HepG2 (cell line): ENCODE measurements around the gene TOMM22. TPM values are rescaled to one million over a fixed set of nuclear protein-coding genes. Genes with fewer than 3 reads are reported as not detected.

ENCODE experiments used
- ATAC-seq: fragments of 200-7000 bp; cut with Tn5 transposase; 3 replicates; pipeline ENCODE4 v1.9.1; 2020; ENCODE audit warnings: mild to moderate bottlenecking, moderate library complexity
- BruUV-seq: library from RNA; stranded (reverse); fragments of 400-500 nt; replicated peaks from 2 replicates; lab custom pipeline; 2021; lab: Mats Ljungman, UMichigan
- CTCF ChIA-PET: fragments of 300-600 bp; formaldehyde crosslinking; extraction: SDS; loops from one replicate; lab custom pipeline; 2021; ENCODE audit warnings: low total read pairs, inconsistent platforms, low intra/inter-chr PET ratio; lab: Yijun Ruan, JAX
- POLR2A ChIA-PET: fragments of 350-600 bp; sonication (Branson Sonifier 250); formaldehyde crosslinking; loops from one replicate; lab custom pipeline; 2020; ENCODE audit warnings: antibody characterized with exemption, inconsistent platforms; lab: Yijun Ruan, JAX
- DNase-seq: peaks from one replicate; pipeline ENCODE4 v3.0.0-alpha.2; 2015; ENCODE audit warnings: low spot score
- FAIRE-seq: peaks from 3 replicates; lab custom pipeline; 2011; peaks lifted over from hg19 to GRCh38; lab: Jason Lieb, UNC
- H2AFZ ChIP-seq: one replicate; pipeline ENCODE4 v1.6.1; 2011; ENCODE audit warnings: low read length, inconsistent platforms
- H3K27ac ChIP-seq: fragments of 300-600 bp; 3 replicates; pipeline ENCODE4 v1.8.0; 2011; ENCODE audit warnings: mixed run types, mild to moderate bottlenecking, mixed read lengths, low read length, inconsistent platforms; ENCODE audit not compliant: insufficient read depth; ENCODE audit errors: extremely low read length
- H3K27me3 ChIP-seq, 2 experiments: fragments of 200-600 bp in 1 of 2; 2 replicates in 1 of 2; 3 replicates in 1 of 2; pipeline versions ENCODE4 v1.6.0 to v1.8.0; 2011; ENCODE audit warnings: low read length in 2 of 2, mild to moderate bottlenecking in 2 of 2, moderate library complexity in 2 of 2, inconsistent platforms in 1 of 2; ENCODE audit not compliant: insufficient read depth in 2 of 2, control insufficient read depth in 1 of 2
- H3K36me3 ChIP-seq, 2 experiments: fragments of 200-600 bp in 1 of 2; replicated peaks in 1 of 2; 2 replicates in 1 of 2; 3 replicates in 1 of 2; pipeline versions ENCODE4 v1.5.1 to v1.8.0; 2011; ENCODE audit warnings: low read length in 2 of 2, inconsistent platforms in 1 of 2; ENCODE audit not compliant: insufficient read depth in 2 of 2, control insufficient read depth in 1 of 2
- H3K4me1 ChIP-seq: 2 replicates; pipeline ENCODE4 v1.5.1; 2012; ENCODE audit warnings: low read length, inconsistent platforms; ENCODE audit not compliant: insufficient read depth
- H3K4me2 ChIP-seq: 2 replicates; pipeline ENCODE4 v1.6.0; 2011; ENCODE audit warnings: low read depth, low read length, inconsistent platforms
- H3K4me3 ChIP-seq, 3 experiments: fragments of 200-600 bp in 1 of 3; sonication (generic), shearing (Covaris generic) in 1 of 3; replicated peaks in 1 of 3; 2 replicates each; pipeline ENCODE4 v1.5.1; 2011 to 2016; ENCODE audit warnings: low read length in 3 of 3, inconsistent platforms in 2 of 3, low read depth in 2 of 3, mild to moderate bottlenecking in 2 of 3, control low read depth in 1 of 3, mixed read lengths in 1 of 3; ENCODE audit not compliant: insufficient read depth in 1 of 3
- H3K79me2 ChIP-seq: one replicate; pipeline ENCODE4 v1.6.1; 2011; ENCODE audit warnings: low read length, inconsistent platforms; ENCODE audit not compliant: insufficient read depth
- H3K9ac ChIP-seq: 2 replicates; pipeline ENCODE4 v1.6.0; 2011; ENCODE audit warnings: mild to moderate bottlenecking, low read depth, low read length, inconsistent platforms; ENCODE audit not compliant: insufficient read depth
- H3K9me3 ChIP-seq: 2 replicates; pipeline ENCODE4 v1.5.1; 2012; ENCODE audit warnings: mild to moderate bottlenecking, low read length
- H4K20me1 ChIP-seq: 2 replicates; pipeline ENCODE4 v1.6.0; 2011; ENCODE audit warnings: inconsistent platforms, mild to moderate bottlenecking, low read length, moderate library complexity; ENCODE audit not compliant: insufficient read depth
- CCDC6 ChIP-seq: sonication (generic); formaldehyde crosslinking; IDR thresholded peaks from 2 replicates; pipeline ENCODE4 v1.8.1; 2022; ENCODE audit warnings: mild to moderate bottlenecking, missing genetic modification reagents, moderate library complexity
- FOXC1 ChIP-seq: sonication (generic); formaldehyde crosslinking; IDR thresholded peaks from 2 replicates; pipeline ENCODE4 v1.8.0; 2022; ENCODE audit warnings: mild to moderate bottlenecking, missing genetic modification reagents, borderline replicate concordance
- FOXO4 ChIP-seq: sonication (generic); formaldehyde crosslinking; conservative IDR thresholded peaks from 2 replicates; pipeline ENCODE4 v1.8.1; 2023; ENCODE audit warnings: missing genetic modification reagents
- KAT8 ChIP-seq: IDR thresholded peaks from 2 replicates; pipeline ENCODE4 v1.6.1; 2016; ENCODE audit warnings: missing genetic modification reagents, missing compliant biosample characterization
- KDM6A ChIP-seq: IDR thresholded peaks from 2 replicates; pipeline ENCODE4 v1.6.1; 2016; ENCODE audit warnings: low read depth
- NONO ChIP-seq, 2 experiments: fragments of 450-650 bp in 1 of 2; sonication (generic) in 1 of 2; formaldehyde crosslinking in 1 of 2; IDR thresholded peaks in 1 of 2; conservative IDR thresholded peaks in 1 of 2; 2 replicates each; pipeline versions ENCODE4 v1.6.1 to v1.8.0; 2017 to 2022; ENCODE audit warnings: mild to moderate bottlenecking in 1 of 2, missing genetic modification reagents in 1 of 2, moderate library complexity in 1 of 2
- POLR2G ChIP-seq: fragments of 200-400 bp; formaldehyde crosslinking; IDR thresholded peaks from 2 replicates; pipeline ENCODE4 v1.6.1; 2018; ENCODE audit warnings: mild to moderate bottlenecking, low read depth, low read length, moderate library complexity
- RARA ChIP-seq: IDR thresholded peaks from 2 replicates; pipeline ENCODE4 v1.6.1; 2016; ENCODE audit warnings: missing genetic modification reagents, missing compliant biosample characterization
- RELA ChIP-seq: sonication (generic); formaldehyde crosslinking; IDR thresholded peaks from 2 replicates; pipeline ENCODE4 v1.4.0; 2020; ENCODE audit warnings: missing genetic modification reagents
- UBTF ChIP-seq: sonication (generic); formaldehyde crosslinking; IDR thresholded peaks from 2 replicates; pipeline ENCODE4 v1.4.0; 2020; ENCODE audit warnings: mild to moderate bottlenecking, missing genetic modification reagents
- ZBTB26 ChIP-seq: IDR thresholded peaks from 2 replicates; pipeline ENCODE4 v1.6.1; 2016; ENCODE audit warnings: missing compliant biosample characterization, missing genetic modification reagents, borderline replicate concordance
- ZFP82 ChIP-seq: sonication (generic); formaldehyde crosslinking; IDR thresholded peaks from 2 replicates; pipeline ENCODE4 v1.5.1; 2020; ENCODE audit warnings: mild to moderate bottlenecking, missing genetic modification reagents, borderline replicate concordance
- ZNF383 ChIP-seq: sonication (generic); formaldehyde crosslinking; IDR thresholded peaks from 2 replicates; pipeline ENCODE4 v1.4.0; 2020; ENCODE audit warnings: missing genetic modification reagents, mild to moderate bottlenecking, borderline replicate concordance
- ZNF674 ChIP-seq: sonication (generic); formaldehyde crosslinking; IDR thresholded peaks from 2 replicates; pipeline ENCODE4 v1.5.0; 2020; ENCODE audit warnings: low read depth, mild to moderate bottlenecking, missing genetic modification reagents
- ZNF7 ChIP-seq: IDR thresholded peaks from 2 replicates; pipeline ENCODE4 v1.6.1; 2016; ENCODE audit warnings: missing biosample characterization, missing genetic modification reagents
- ZNF777 ChIP-seq: sonication (generic); formaldehyde crosslinking; IDR thresholded peaks from 2 replicates; pipeline ENCODE4 v1.4.0; 2020; ENCODE audit warnings: missing genetic modification reagents
- ZSCAN9 ChIP-seq: IDR thresholded peaks from 2 replicates; pipeline ENCODE4 v1.6.1; 2016; ENCODE audit warnings: borderline replicate concordance
- whole genome bisulfite sequencing: methylation state at CpG from one replicate; pipeline ENCODE4 v1.1.6; 2017; ENCODE audit warnings: low lambda C conversion rate; 5-methylcytosine and 5-hydroxymethylcytosine counted together
- in situ Hi-C: cut with HindIII; loops from 2 replicates; pipeline ENCODE4 v1.10.0; 2017; ENCODE audit warnings: low pct_unique_long_range_greater_than_20kb; ENCODE audit not compliant: extremely low pct_ligation_motif_present
- intact Hi-C: fragments of 100-400 bp; cut with micrococcal nuclease; formaldehyde crosslinking; loops from one replicate; pipeline ENCODE4 v1.10.0; 2022; ENCODE audit not compliant: unreplicated experiment
- polyA plus RNA-seq, 8 experiments: library from polyadenylated mRNA; depleted of rRNA in 3 of 8; stranded (reverse) in 7 of 8; unstranded in 1 of 8; fragments of >200 nt; fragmentation: Illumina TruSeq in 4 of 8; extraction: Trizol in 4 of 8; gene quantifications; 2 replicates each; pipeline versions ENCODE4 v1.2.1 to v1.2.3, GENCODE V29; 2011 to 2016; ENCODE audit warnings: low read depth in 4 of 8, missing spikeins in 1 of 8, mixed read lengths in 1 of 8; ENCODE audit not compliant: insufficient read depth in 1 of 8
- total RNA-seq, 5 experiments: library from RNA; depleted of rRNA; stranded (reverse); fragments of >200 nt; fragmentation: Illumina TruSeq; extraction: Trizol; gene quantifications; 2 replicates each; pipeline ENCODE4 v1.2.3, GENCODE V29; 2016; ENCODE audit warnings: low read depth in 1 of 5

TOMM22 gene
- total and polyA plus RNA-seq, 2 of the 13 experiments (the other 11 are each of a cell fraction or from before 2014, with no cell fraction given): 46.9 to 118 TPM

GRCh38 chr22:38696606-38697424 lies 15.1 kb downstream of the TOMM22 start (continued):
- TF ChIP-seq ZBTB26 (CRISPR knock-in tag) (no peak), NONO (IDR thresholded peaks at IDR 0.05) (no peak), NONO (CRISPR knock-in tag; conservative IDR thresholded peaks at IDR 0.05) (no peak), FOXC1 (CRISPR knock-in tag) (no peak), FOXO4 (no peak), CCDC6 (CRISPR knock-in tag) (no peak), ZNF7 (CRISPR knock-in tag) (no peak)

- Histone ChIP-seq H3K4me3 (peak overlapping the region; percentile 53 to 98 (median 77)), H3K36me3 (no peaks in the 10 kb centered on the region; a peak in 1 of 5 replicates), H2AFZ (no peak overlapping the region), H3K9me3 (no peaks in the 10 kb centered on the region), H3K27me3 (no peaks in the 10 kb centered on the region; a peak in 1 of 5 replicates), H3K79me2 (peaks cover 59% of the 10 kb centered on the region), H3K9ac (peak overlapping the region; percentile 46), H3K4me1 (peaks cover 75% of the 10 kb centered on the region), H4K20me1 (peaks cover 5% of the 10 kb centered on the region; the same call in 1 of the 2 replicates), H3K4me2 (peak overlapping the region; percentile 76), H3K27ac (peak overlapping the region; percentile 62)
- POLR2A ChIA-PET: interaction anchor here (0.5 to 9.9 kb wide), 7 partner anchors 9 to 863 kb away, joined by 3 to 102 read pairs (median 4); partner anchors contain the start of genes GTPBP1, RPL3 and TOMM22
- ATAC-seq (peak; percentile 51), FAIRE-seq (no peak), DNase-seq (peak; percentile 54)
- 29% methylated on average over 8 of the region's 8 CpGs for WGBS
- intact Hi-C loops: no loop called here
- BruUV-seq: no TSS peak
- CTCF ChIA-PET: no interaction called here
- in situ Hi-C loops: no loop called here
- TF ChIP-seq RELA (no peak), ZNF674 (CRISPR knock-in tag) (no peak), RARA (CRISPR knock-in tag) (no peak), ZNF777 (CRISPR knock-in tag) (no peak), ZSCAN9 (0 out of 2 replicates have a peak, but pooled peaks have one; percentile 29), KDM6A (CRISPR knock-in tag) (no peak), KAT8 (no peak), ZFP82 (no peak), POLR2G (peak; percentile 25; the same call in 1 of the 2 replicates), UBTF (CRISPR knock-in tag) (0 out of 2 replicates have a peak, but pooled peaks have one; percentile 33), ZNF383 (no peak)
Measured at GRCh38 chr22:38697425-38698089, 15.8 kb downstream of the TOMM22 start.
